Measurements from ENCODE around the gene FMR1. TPM values are rescaled to one million over a fixed set of nuclear protein-coding genes. Genes with fewer than 3 reads are reported as not detected.

Gene FMR1
- total RNA-seq, 6 experiments from 2014 or later, result 16.2 to 32.9 (median 21.5) TPM

DNA sequence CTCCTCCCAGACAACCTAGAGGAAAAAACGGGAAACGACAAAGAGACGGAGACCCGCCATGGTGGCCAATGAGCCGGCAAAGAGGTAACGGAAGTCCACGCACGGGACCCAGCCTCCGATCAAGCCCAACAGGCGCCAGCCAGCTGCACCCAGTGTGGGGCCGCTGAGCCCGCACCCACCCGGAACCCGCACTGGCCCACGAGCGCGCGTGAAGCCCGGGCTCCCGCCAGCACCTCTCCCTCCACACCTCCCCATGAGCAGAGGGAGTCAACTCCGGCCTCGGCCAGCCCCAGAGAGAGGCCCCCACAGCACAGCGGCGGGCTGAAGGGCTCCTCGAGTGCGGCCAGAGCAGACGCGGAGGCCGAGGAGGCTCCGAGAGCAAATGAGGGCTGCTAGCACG lies 14.6 kb upstream of the FMR1 start:
- intact Hi-C loops (cut with DNase I), result no loop called here
- no peak for DNase-seq
- no peaks in the 10 kb centered on the region for H3K27me3 ChIP-seq
- no peak overlapping the region for H3K4me3 ChIP-seq
- peak in 1 of 4 donors; percentile 25 for ATAC-seq
- H3K4me1 ChIP-seq, result no peaks in the 10 kb centered on the region
- WGBS (ENCODE audit: insufficient coverage, low coverage, low lambda C conversion rate, missing lambda C conversion rate), result 90% methylated on average over 13 of the region's 31 CpGs
- H3K36me3 ChIP-seq, result no peaks in the 10 kb centered on the region
- no peak overlapping the region for H3K27ac ChIP-seq
- no peaks in the 10 kb centered on the region for H3K9me3 ChIP-seq
- TF ChIP-seq POLR2A (IDR thresholded peaks at IDR 0.05), result no peak
- TF ChIP-seq, protein P1, sequence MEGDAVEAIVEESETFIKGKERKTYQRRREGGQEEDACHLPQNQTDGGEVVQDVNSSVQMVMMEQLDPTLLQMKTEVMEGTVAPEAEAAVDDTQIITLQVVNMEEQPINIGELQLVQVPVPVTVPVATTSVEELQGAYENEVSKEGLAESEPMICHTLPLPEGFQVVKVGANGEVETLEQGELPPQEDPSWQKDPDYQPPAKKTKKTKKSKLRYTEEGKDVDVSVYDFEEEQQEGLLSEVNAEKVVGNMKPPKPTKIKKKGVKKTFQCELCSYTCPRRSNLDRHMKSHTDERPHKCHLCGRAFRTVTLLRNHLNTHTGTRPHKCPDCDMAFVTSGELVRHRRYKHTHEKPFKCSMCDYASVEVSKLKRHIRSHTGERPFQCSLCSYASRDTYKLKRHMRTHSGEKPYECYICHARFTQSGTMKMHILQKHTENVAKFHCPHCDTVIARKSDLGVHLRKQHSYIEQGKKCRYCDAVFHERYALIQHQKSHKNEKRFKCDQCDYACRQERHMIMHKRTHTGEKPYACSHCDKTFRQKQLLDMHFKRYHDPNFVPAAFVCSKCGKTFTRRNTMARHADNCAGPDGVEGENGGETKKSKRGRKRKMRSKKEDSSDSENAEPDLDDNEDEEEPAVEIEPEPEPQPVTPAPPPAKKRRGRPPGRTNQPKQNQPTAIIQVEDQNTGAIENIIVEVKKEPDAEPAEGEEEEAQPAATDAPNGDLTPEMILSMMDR (IDR thresholded peaks at IDR 0.05), result no peak

DNA sequence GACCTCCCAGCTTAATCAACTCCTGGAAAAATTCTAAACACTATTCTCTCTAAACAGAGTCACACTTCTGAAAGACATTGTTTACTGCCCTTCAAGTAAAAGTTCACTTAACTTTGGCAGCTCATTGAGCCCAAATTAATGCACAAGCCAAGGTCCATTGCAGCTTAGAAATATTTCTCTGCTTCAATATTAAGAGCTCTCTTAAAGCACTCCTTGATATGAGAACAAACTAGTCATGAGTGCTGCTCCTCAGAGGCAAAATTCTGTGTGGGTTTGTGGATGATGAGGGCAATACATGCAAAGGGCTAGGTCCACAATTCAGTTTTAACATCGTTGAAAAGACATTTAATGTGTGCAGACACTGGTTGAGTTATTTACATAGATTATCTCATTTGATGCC lies 12.8 kb upstream of the FMR1 start:
- DNase-seq, result no peak
- TF ChIP-seq POLR2A (IDR thresholded peaks at IDR 0.05), result no peak
- TF ChIP-seq, protein P1 (IDR thresholded peaks at IDR 0.05), result no peak
- H3K27me3 ChIP-seq, result no peaks in the 10 kb centered on the region
- H3K27ac ChIP-seq, result no peak overlapping the region
- no peaks in the 10 kb centered on the region for H3K9me3 ChIP-seq
- H3K4me3 ChIP-seq, result no peak overlapping the region
- peak in 1 of 4 donors; percentile 46 for ATAC-seq
- intact Hi-C loops (cut with DNase I), result no loop called here
- no peaks in the 10 kb centered on the region for H3K36me3 ChIP-seq
- no peaks in the 10 kb centered on the region for H3K4me1 ChIP-seq
- 22% methylated on average over 1 of the region's 1 CpG for WGBS (ENCODE audit: insufficient coverage, low coverage, low lambda C conversion rate, missing lambda C conversion rate)

- DNase-seq (no peak), ATAC-seq (no peak)
- intact Hi-C loops (cut with DNase I), result no loop called here
- H3K9me3 ChIP-seq, result no peaks in the 10 kb centered on the region
- 54% methylated on average over 2 of the region's 2 CpGs for WGBS (ENCODE audit: insufficient coverage, low coverage, low lambda C conversion rate, missing lambda C conversion rate)
- no peaks in the 10 kb centered on the region for H3K36me3 ChIP-seq
- H3K4me1 ChIP-seq, result no peaks in the 10 kb centered on the region
- no peak overlapping the region for H3K27ac ChIP-seq
- H3K4me3 ChIP-seq, result no peak overlapping the region
- H3K27me3 ChIP-seq, result no peaks in the 10 kb centered on the region
- no peak for TF ChIP-seq POLR2A (IDR thresholded peaks at IDR 0.05)
- TF ChIP-seq, protein P1 (IDR thresholded peaks at IDR 0.05), result no peak
Measured at GRCh38 chrX:147899379-147900114, 12.2 kb upstream of the FMR1 start.

DNA sequence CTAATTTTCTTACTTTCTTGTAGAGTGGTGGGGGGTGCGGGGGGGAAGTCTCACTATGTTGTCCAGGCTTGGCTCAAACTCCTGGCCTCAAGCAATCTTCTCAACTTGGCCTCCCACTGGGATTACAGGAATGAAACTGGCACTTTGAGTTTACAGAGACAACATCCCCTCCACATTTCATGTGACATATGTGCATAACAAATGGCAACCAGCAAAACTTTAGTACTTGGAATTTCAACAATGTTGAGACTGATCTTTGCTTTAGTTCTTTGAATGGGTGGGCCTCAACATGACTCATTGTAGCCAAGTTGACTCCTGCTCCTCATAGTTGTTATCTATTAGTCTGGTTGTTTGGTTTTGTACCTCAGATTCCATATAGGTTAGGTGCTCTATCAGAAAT lies 11.4 kb upstream of the FMR1 start:
- 70% methylated on average over 1 of the region's 1 CpG for WGBS (ENCODE audit: insufficient coverage, low coverage, low lambda C conversion rate, missing lambda C conversion rate)
- H3K36me3 ChIP-seq, result no peaks in the 10 kb centered on the region
- H3K9me3 ChIP-seq, result no peaks in the 10 kb centered on the region
- DNase-seq (no peak), ATAC-seq (no peak)
- no peak overlapping the region for H3K27ac ChIP-seq
- TF ChIP-seq, protein P1 (IDR thresholded peaks at IDR 0.05), result no peak
- TF ChIP-seq POLR2A (IDR thresholded peaks at IDR 0.05), result no peak
- no peaks in the 10 kb centered on the region for H3K4me1 ChIP-seq
- H3K4me3 ChIP-seq, result no peak overlapping the region
- no peaks in the 10 kb centered on the region for H3K27me3 ChIP-seq
- intact Hi-C loops (cut with DNase I), result no loop called here

All from right lobe of liver (tissue), 6 donors.